ENCODE data around the gene IFT122. TPM values are rescaled to one million over a fixed set of nuclear protein-coding genes. Genes with fewer than 3 reads are reported as not detected.
A peak's percentile ranks its signal among the peaks of the same experiment; 100 is the strongest.

IFT122 gene
- total RNA-seq, 1 donor from 2014 or later: 17.7 TPM

DNA sequence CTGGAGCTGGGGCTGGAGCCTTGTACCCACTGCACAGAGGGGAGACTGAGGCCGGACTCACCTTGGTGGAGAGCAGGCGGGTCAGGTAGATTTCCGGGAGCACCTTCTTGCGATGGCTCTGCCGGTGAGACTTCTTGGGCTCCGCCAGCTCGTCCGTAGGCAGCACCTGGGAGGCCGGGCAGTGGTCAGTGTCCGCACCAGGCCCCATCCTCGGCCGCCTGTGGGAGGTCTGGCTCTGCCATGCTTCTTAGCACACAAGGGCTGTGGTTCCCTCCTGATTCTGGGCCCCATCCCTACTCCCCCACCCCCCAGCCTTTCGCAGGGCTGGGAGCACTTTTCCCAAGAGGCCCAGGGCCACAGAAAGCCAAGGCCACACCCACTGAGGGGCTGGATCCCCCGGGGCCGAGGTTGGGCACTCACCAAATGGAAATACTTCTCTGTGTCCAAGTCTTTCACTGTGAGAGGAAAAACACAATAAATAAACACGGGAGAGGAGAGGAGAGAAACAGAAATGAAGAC, 120.3 kb downstream of the IFT122 start:
- Histone ChIP-seq H3K27ac (ENCODE audit: low read depth, low read length) (no peak overlapping the region), H3K9me3 (ENCODE audit: insufficient read depth, low read depth, low read length) (no peaks in the 10 kb centered on the region), H2AFZ (ENCODE audit: low read depth, low read length) (peak overlapping the region; percentile 71), H3K4me3 (ENCODE audit: insufficient read depth, low read depth, low read length) (no peak overlapping the region), H3K36me3 (ENCODE audit: insufficient read depth, low read length) (no peaks in the 10 kb centered on the region), H3K9ac (ENCODE audit: low read length) (peak overlapping the region; percentile 58), H4K20me1 (ENCODE audit: insufficient read depth, low read length) (no peaks in the 10 kb centered on the region), H3K4me2 (ENCODE audit: low read length) (peak overlapping the region; percentile 64), H3K27me3 (ENCODE audit: insufficient read depth, low read length) (no peaks in the 10 kb centered on the region), H3K4me1 (ENCODE audit: insufficient read depth, low read length) (peaks cover 40% of the 10 kb centered on the region), H3K79me2 (ENCODE audit: insufficient read depth, low read length) (no peaks in the 10 kb centered on the region)
- DNase-seq (ENCODE audit: low read depth): no peak
- H3K36me3 Mint-ChIP-seq (ENCODE audit: low read depth, unreplicated experiment): peaks cover 25% of the 10 kb centered on the region
- no peaks in the 10 kb centered on the region for H3K9me3 Mint-ChIP-seq (ENCODE audit: unreplicated experiment)
- H3K4me1 Mint-ChIP-seq (ENCODE audit: low read depth, unreplicated experiment): peaks cover 28% of the 10 kb centered on the region
- H3K4me3 Mint-ChIP-seq (ENCODE audit: unreplicated experiment): peak overlapping the region; percentile 5
- TF ChIP-seq EZH2 (IDR thresholded peaks at IDR 0.05; ENCODE audit: insufficient read depth, low read length): no peak
- TF ChIP-seq, protein P1, sequence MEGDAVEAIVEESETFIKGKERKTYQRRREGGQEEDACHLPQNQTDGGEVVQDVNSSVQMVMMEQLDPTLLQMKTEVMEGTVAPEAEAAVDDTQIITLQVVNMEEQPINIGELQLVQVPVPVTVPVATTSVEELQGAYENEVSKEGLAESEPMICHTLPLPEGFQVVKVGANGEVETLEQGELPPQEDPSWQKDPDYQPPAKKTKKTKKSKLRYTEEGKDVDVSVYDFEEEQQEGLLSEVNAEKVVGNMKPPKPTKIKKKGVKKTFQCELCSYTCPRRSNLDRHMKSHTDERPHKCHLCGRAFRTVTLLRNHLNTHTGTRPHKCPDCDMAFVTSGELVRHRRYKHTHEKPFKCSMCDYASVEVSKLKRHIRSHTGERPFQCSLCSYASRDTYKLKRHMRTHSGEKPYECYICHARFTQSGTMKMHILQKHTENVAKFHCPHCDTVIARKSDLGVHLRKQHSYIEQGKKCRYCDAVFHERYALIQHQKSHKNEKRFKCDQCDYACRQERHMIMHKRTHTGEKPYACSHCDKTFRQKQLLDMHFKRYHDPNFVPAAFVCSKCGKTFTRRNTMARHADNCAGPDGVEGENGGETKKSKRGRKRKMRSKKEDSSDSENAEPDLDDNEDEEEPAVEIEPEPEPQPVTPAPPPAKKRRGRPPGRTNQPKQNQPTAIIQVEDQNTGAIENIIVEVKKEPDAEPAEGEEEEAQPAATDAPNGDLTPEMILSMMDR (IDR thresholded peaks at IDR 0.05; ENCODE audit: insufficient read depth, low read depth, low read length): no peak
- no peak for FAIRE-seq
- H3K27ac Mint-ChIP-seq (ENCODE audit: unreplicated experiment): peak overlapping the region; percentile 55
- no peaks in the 10 kb centered on the region for H3K27me3 Mint-ChIP-seq (ENCODE audit: low read depth, unreplicated experiment)

DNA sequence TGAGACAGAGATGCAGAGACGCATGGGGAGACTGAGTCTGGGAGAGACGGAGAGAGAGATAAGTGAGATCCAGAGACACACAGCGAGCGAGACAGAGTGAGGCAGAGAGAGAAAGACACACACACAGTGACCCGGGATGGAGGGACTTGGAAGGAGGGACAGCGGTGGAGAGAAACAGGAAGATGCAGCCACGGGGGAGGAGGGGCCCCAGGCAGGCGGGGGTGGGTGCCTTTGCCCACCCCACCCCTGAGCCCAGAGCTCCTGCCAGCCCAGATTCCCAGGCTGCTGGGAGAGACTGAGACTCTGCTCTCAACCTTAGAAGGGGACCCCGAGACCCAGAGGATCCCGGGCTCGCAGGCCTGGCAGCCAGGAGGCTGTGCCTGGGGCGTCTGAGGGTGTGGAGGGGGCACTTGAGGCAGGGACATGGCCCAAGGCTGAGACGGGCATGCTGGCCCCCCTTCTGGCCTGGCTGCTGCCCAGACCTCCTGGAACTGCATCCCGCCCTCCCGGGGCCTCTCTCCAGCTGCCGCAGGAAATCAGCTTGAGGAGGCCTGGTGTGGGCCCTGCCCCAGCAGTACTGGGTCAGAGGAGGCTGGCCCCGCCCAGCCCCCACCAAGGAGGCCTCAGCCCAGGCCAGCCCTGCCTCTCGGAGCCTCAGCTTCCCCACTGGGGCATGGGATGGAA, 121.0 kb downstream of the IFT122 start:
- DNase-seq (ENCODE audit: low read depth): peak; percentile 58
- Histone ChIP-seq H3K9ac (ENCODE audit: low read length) (peak overlapping the region; percentile 58), H3K4me3 (ENCODE audit: insufficient read depth, low read depth, low read length) (no peak overlapping the region), H2AFZ (ENCODE audit: low read depth, low read length) (peak overlapping the region; percentile 71), H3K4me2 (ENCODE audit: low read length) (peak overlapping the region; percentile 64), H3K36me3 (ENCODE audit: insufficient read depth, low read length) (no peaks in the 10 kb centered on the region), H3K27me3 (ENCODE audit: insufficient read depth, low read length) (no peaks in the 10 kb centered on the region), H4K20me1 (ENCODE audit: insufficient read depth, low read length) (no peaks in the 10 kb centered on the region), H3K27ac (ENCODE audit: low read depth, low read length) (peak overlapping the region; percentile 34), H3K4me1 (ENCODE audit: insufficient read depth, low read length) (peaks cover 40% of the 10 kb centered on the region), H3K9me3 (ENCODE audit: insufficient read depth, low read depth, low read length) (no peaks in the 10 kb centered on the region), H3K79me2 (ENCODE audit: insufficient read depth, low read length) (no peaks in the 10 kb centered on the region)
- no peak for TF ChIP-seq EZH2 (IDR thresholded peaks at IDR 0.05; ENCODE audit: insufficient read depth, low read length)
- TF ChIP-seq, protein P1 (IDR thresholded peaks at IDR 0.05; ENCODE audit: insufficient read depth, low read depth, low read length): no peak
- no peaks in the 10 kb centered on the region for H3K27me3 Mint-ChIP-seq (ENCODE audit: low read depth, unreplicated experiment)
- no peak for FAIRE-seq
- peaks cover 28% of the 10 kb centered on the region for H3K4me1 Mint-ChIP-seq (ENCODE audit: low read depth, unreplicated experiment)
- H3K4me3 Mint-ChIP-seq (ENCODE audit: unreplicated experiment): peak overlapping the region; percentile 5
- H3K9me3 Mint-ChIP-seq (ENCODE audit: unreplicated experiment): no peaks in the 10 kb centered on the region
- H3K27ac Mint-ChIP-seq (ENCODE audit: unreplicated experiment): peak overlapping the region; percentile 55
- peaks cover 19% of the 10 kb centered on the region for H3K36me3 Mint-ChIP-seq (ENCODE audit: low read depth, unreplicated experiment)
